H1 (cell line): Measurements from ENCODE around the gene GNA12. TPM values are rescaled to one million over a fixed set of nuclear protein-coding genes. Genes with fewer than 3 reads are reported as not detected.
A peak's percentile ranks its signal among the peaks of the same experiment; 100 is the strongest.

Experiments
- CTCF ChIA-PET: fragments of 300-600 bp; sonication (Branson Sonifier 250); formaldehyde crosslinking; loops from one replicate; lab custom pipeline; 2021; ENCODE audit not compliant: partially characterized antibody; lab: Charles Lee
- POLR2A ChIA-PET: fragments of 300-600 bp; sonication (Branson Sonifier 250); formaldehyde crosslinking; loops from one replicate; lab custom pipeline; 2021; ENCODE audit warnings: inconsistent platforms; ENCODE audit not compliant: partially characterized antibody; lab: Charles Lee
- DNase-seq, 2 experiments: peaks; one replicate each; pipeline versions ENCODE4 v3.0.0 to v3.0.0-alpha.2; 2010 to 2022; ENCODE audit warnings: low spot score in 2 of 2, low read depth in 1 of 2, mixed read lengths in 1 of 2
- FAIRE-seq: peaks from 2 replicates; lab custom pipeline; 2011; peaks lifted over from hg19 to GRCh38; lab: Jason Lieb, UNC
- H2AFZ ChIP-seq: 2 replicates; pipeline ENCODE4 v1.8.1; 2012; ENCODE audit warnings: low read length, inconsistent platforms
- H2AK5ac ChIP-seq: 2 replicates; pipeline ENCODE4 v1.6.1; 2013; ENCODE audit warnings: low read depth, low read length
- H2BK120ac ChIP-seq: replicated peaks from 2 replicates; pipeline ENCODE3; 2013; ENCODE audit warnings: low read depth, low read length, inconsistent platforms
- H2BK12ac ChIP-seq: 2 replicates; pipeline ENCODE4 v1.6.1; 2013; ENCODE audit warnings: low read depth, low read length
- H2BK15ac ChIP-seq: 2 replicates; pipeline ENCODE4 v1.6.1; 2013; ENCODE audit warnings: low read length
- H2BK20ac ChIP-seq: 2 replicates; pipeline ENCODE4 v1.6.1; 2013; ENCODE audit warnings: low read length
- H2BK5ac ChIP-seq: 2 replicates; pipeline ENCODE4 v1.6.1; 2013; ENCODE audit warnings: low read depth, low read length
- H3K14ac ChIP-seq: 2 replicates; pipeline ENCODE4 v1.6.1; 2013; ENCODE audit warnings: inconsistent platforms; ENCODE audit not compliant: insufficient read length
- H3K18ac ChIP-seq: 2 replicates; pipeline ENCODE4 v1.6.1; 2013; ENCODE audit warnings: low read length; ENCODE audit errors: extremely low read depth
- H3K23ac ChIP-seq: 2 replicates; pipeline ENCODE4 v1.6.1; 2013; ENCODE audit warnings: inconsistent platforms; ENCODE audit not compliant: insufficient read length
- H3K23me2 ChIP-seq: 2 replicates; pipeline ENCODE4 v1.6.1; 2013; ENCODE audit warnings: low read depth, low read length
- H3K27ac ChIP-seq: 2 replicates; pipeline ENCODE4 v1.6.1; 2011; ENCODE audit warnings: low read depth, low read length, inconsistent platforms
- H3K27me3 ChIP-seq, 4 experiments: replicated peaks in 1 of 4; 1 replicate in 1 of 4; 2 replicates in 3 of 4; pipeline versions ENCODE4 v1.6.1 to v1.8.1; 2011 to 2013; ENCODE audit warnings: low read length in 3 of 4, mild to moderate bottlenecking in 3 of 4, inconsistent platforms in 2 of 4, mixed read lengths in 2 of 4, moderate library complexity in 1 of 4; ENCODE audit not compliant: control insufficient read depth in 3 of 4, insufficient read depth in 3 of 4; ENCODE audit errors: extremely low read depth in 1 of 4
- H3K36me3 ChIP-seq, 4 experiments: 2 replicates each; pipeline versions ENCODE4 v1.6.1 to v1.8.1; 2011 to 2013; ENCODE audit warnings: mild to moderate bottlenecking in 4 of 4, low read length in 3 of 4, moderate library complexity in 2 of 4, control low read depth in 1 of 4, inconsistent platforms in 1 of 4; ENCODE audit not compliant: insufficient read depth in 4 of 4, control insufficient read depth in 2 of 4
- H3K4ac ChIP-seq: replicated peaks from 2 replicates; pipeline ENCODE3; 2013; ENCODE audit warnings: low read length, low read depth, mixed read lengths, inconsistent platforms; ENCODE audit not compliant: insufficient read length
- H3K4me1 ChIP-seq, 4 experiments: replicated peaks in 1 of 4; 1 replicate in 1 of 4; 2 replicates in 3 of 4; pipeline versions ENCODE4 v1.6.1 to v1.8.1; 2011 to 2013; ENCODE audit warnings: low read length in 3 of 4, inconsistent platforms in 2 of 4, mixed read lengths in 1 of 4; ENCODE audit not compliant: insufficient read depth in 4 of 4, control insufficient read depth in 3 of 4
- H3K4me2 ChIP-seq, 2 experiments: 2 replicates each; pipeline versions ENCODE4 v1.6.1 to v1.8.1; 2011 to 2013; ENCODE audit warnings: low read depth in 2 of 2, low read length in 2 of 2, control low read depth in 1 of 2, inconsistent platforms in 1 of 2, mild to moderate bottlenecking in 1 of 2; ENCODE audit not compliant: insufficient read depth in 1 of 2
- H3K4me3 ChIP-seq, 4 experiments: fragments of 200-600, 300-600 bp in 1 of 4; sonication (generic), shearing (Covaris generic), sonication (Bioruptor Twin) in 1 of 4; 2 replicates each; pipeline versions ENCODE4 v1.5.1 to v1.8.1; 2011 to 2016; ENCODE audit warnings: low read length in 4 of 4, low read depth in 3 of 4, control low read depth in 2 of 4, inconsistent platforms in 2 of 4, mild to moderate bottlenecking in 2 of 4, mixed read lengths in 1 of 4, moderate library complexity in 1 of 4; ENCODE audit not compliant: insufficient read depth in 2 of 4; ENCODE audit errors: extremely low read depth in 1 of 4
- H3K56ac ChIP-seq: replicated peaks from 2 replicates; pipeline ENCODE3; 2013; ENCODE audit warnings: low read depth, mild to moderate bottlenecking, mixed read lengths, low read length, inconsistent platforms; ENCODE audit not compliant: insufficient read length
- H3K79me1 ChIP-seq: 2 replicates; pipeline ENCODE4 v1.6.1; 2013; ENCODE audit warnings: low read depth, low read length, control low read depth
- H3K79me2 ChIP-seq, 2 experiments: 2 replicates each; pipeline versions ENCODE4 v1.6.1 to v1.8.1; 2012 to 2013; ENCODE audit warnings: low read length in 2 of 2, mild to moderate bottlenecking in 2 of 2, inconsistent platforms in 1 of 2; ENCODE audit not compliant: insufficient read depth in 2 of 2, control insufficient read depth in 1 of 2
- H3K9ac ChIP-seq, 4 experiments: replicated peaks in 1 of 4; 1 replicate in 1 of 4; 2 replicates in 3 of 4; pipeline versions ENCODE4 v1.6.1 to v1.8.1; 2011 to 2013; ENCODE audit warnings: low read depth in 3 of 4, low read length in 3 of 4, control low read depth in 2 of 4, mild to moderate bottlenecking in 2 of 4, moderate library complexity in 2 of 4, inconsistent platforms in 1 of 4; ENCODE audit errors: extremely low read depth in 1 of 4
- H3K9me3 ChIP-seq, 2 experiments: 2 replicates each; pipeline versions ENCODE4 v1.6.1 to v1.8.1; 2012 to 2013; ENCODE audit warnings: mild to moderate bottlenecking in 2 of 2, moderate library complexity in 2 of 2, control low read depth in 1 of 2, inconsistent platforms in 1 of 2, low read depth in 1 of 2, low read length in 1 of 2, mixed read lengths in 1 of 2; ENCODE audit not compliant: insufficient read depth in 2 of 2
- H4K20me1 ChIP-seq, 2 experiments: replicated peaks in 1 of 2; 2 replicates each; pipeline versions ENCODE3 to v1.8.1; 2011 to 2013; ENCODE audit warnings: inconsistent platforms in 2 of 2, low read length in 2 of 2, mild to moderate bottlenecking in 1 of 2; ENCODE audit not compliant: insufficient read depth in 2 of 2, control insufficient read depth in 1 of 2
- H4K5ac ChIP-seq: 2 replicates; pipeline ENCODE4 v1.6.1; 2013; ENCODE audit warnings: low read length, low read depth, mixed read lengths, inconsistent platforms; ENCODE audit not compliant: insufficient read length
- H4K8ac ChIP-seq: 2 replicates; pipeline ENCODE4 v1.8.0; 2013; ENCODE audit warnings: mild to moderate bottlenecking, moderate library complexity, low read length, inconsistent platforms; ENCODE audit not compliant: insufficient read depth; ENCODE audit errors: extremely low read depth
- H4K91ac ChIP-seq: replicated peaks from 2 replicates; pipeline ENCODE3; 2013; ENCODE audit warnings: low read length, mixed read lengths, inconsistent platforms; ENCODE audit not compliant: insufficient read length
- CREB1 ChIP-seq: IDR thresholded peaks from 2 replicates; pipeline ENCODE4 v1.6.1; 2012; ENCODE audit warnings: inconsistent platforms
- FOSL1 ChIP-seq: IDR thresholded peaks from 2 replicates; pipeline ENCODE4 v1.6.1; 2011; ENCODE audit warnings: mild to moderate bottlenecking, low read depth, low read length, moderate library complexity; ENCODE audit not compliant: insufficient read depth
- KDM4A ChIP-seq: IDR thresholded peaks from one replicate; pipeline ENCODE4 v1.7.1; 2012; ENCODE audit warnings: low read depth, mild to moderate bottlenecking, moderate library complexity, low read length, inconsistent platforms; ENCODE audit not compliant: severe bottlenecking
- MAFK ChIP-seq: IDR thresholded peaks from 2 replicates; pipeline ENCODE4 v1.6.1; 2012; ENCODE audit warnings: low read depth, mild to moderate bottlenecking, improper control_type of control experiment, low read length
- NANOG ChIP-seq: IDR thresholded peaks from 2 replicates; pipeline ENCODE4 v1.6.1; 2011; ENCODE audit warnings: low read length, low read depth, mild to moderate bottlenecking, inconsistent platforms; ENCODE audit not compliant: insufficient read depth, poor library complexity, severe bottlenecking
- PHF8 ChIP-seq: fragments of 200-600 bp; sonication (generic); conservative IDR thresholded peaks from 2 replicates; pipeline ENCODE4 v1.7.1; 2012; ENCODE audit warnings: low read depth, mild to moderate bottlenecking, inconsistent platforms, low read length, moderate library complexity
- RBBP5 ChIP-seq: IDR thresholded peaks from 2 replicates; pipeline ENCODE4 v1.7.1; 2012; ENCODE audit warnings: low read depth, mild to moderate bottlenecking, inconsistent platforms, low read length, moderate library complexity, borderline replicate concordance
- RFX5 ChIP-seq: IDR thresholded peaks from 2 replicates; pipeline ENCODE4 v1.6.1; 2011; ENCODE audit warnings: low read depth, low read length, improper control_type of control experiment, borderline replicate concordance
- SIX5 ChIP-seq: IDR thresholded peaks from 2 replicates; pipeline ENCODE4 v1.6.1; 2011; ENCODE audit warnings: mild to moderate bottlenecking, low read depth, low read length
- WGBS, 2 experiments: shearing (Covaris generic) in 1 of 2; methylation state at CpG; one replicate each; pipeline versions ENCODE4 v1.1.6 to v1.1.7; 2013 to 2015; ENCODE audit warnings: low lambda C conversion rate in 2 of 2, mixed read lengths in 2 of 2, inconsistent platforms in 1 of 2, low coverage in 1 of 2, missing lambda C conversion rate in 1 of 2; ENCODE audit not compliant: insufficient replicate concordance in 2 of 2, insufficient coverage in 1 of 2, insufficient read length in 1 of 2; ENCODE audit errors: extremely low coverage in 1 of 2, missing lambda C conversion rate in 1 of 2; 5-methylcytosine and 5-hydroxymethylcytosine counted together
- polyA plus RNA-seq, 7 experiments: library from polyadenylated mRNA; depleted of rRNA in 3 of 7; stranded (reverse) in 5 of 7; unstranded in 2 of 7; fragments of >200 nt in 5 of 7; fragments of 200-250 nt in 2 of 7; gene quantifications; 1 replicate in 5 of 7; 2 replicates in 1 of 7; 4 replicates in 1 of 7; pipeline versions ENCODE4 v1.2.1 to v1.2.3, GENCODE V29; 2011 to 2013; ENCODE audit warnings: missing spikeins in 2 of 7, mixed read lengths in 2 of 7
- total RNA-seq: library from RNA; stranded (reverse); fragmentation: NEBNext Ultra II Directional; extraction: Animal tissue kit (Norgen Biotek cat#: 25700); gene quantifications from 2 replicates; pipeline ENCODE4 v1.2.1, GENCODE V29; 2021

The GNA12 gene
- total and polyA plus RNA-seq, 2 of the 8 experiments (the other 6 are each of a cell fraction or from before 2014, with no cell fraction given) = 96.5 to 109 TPM

GRCh38 chr7:2843711-2844152, 376 bp downstream of the GNA12 start:
- Histone ChIP-seq H3K14ac (no peak overlapping the region), H3K56ac (no peak overlapping the region), H3K4ac (no peak overlapping the region), H3K23me2 (peaks cover 6% of the 10 kb centered on the region; the same call in 1 of the 2 replicates), H2BK120ac (no peak overlapping the region), H4K8ac (0 out of 2 replicates have a peak overlapping the region, but pooled peaks have one; percentile 12), H3K79me1 (peaks cover 10% of the 10 kb centered on the region), H2AK5ac (no peak overlapping the region), H3K27me3 (no peaks in the 10 kb centered on the region), H2AFZ (no peak overlapping the region), H3K4me3 (peak overlapping the region; percentile 60 to 88 (median 74)), H2BK15ac (no peak overlapping the region), H3K27ac (peak overlapping the region; percentile 53; the same call in 1 of the 2 replicates), H4K5ac (no peak overlapping the region), H3K23ac (no peak overlapping the region), H4K20me1 (peaks cover 0 to 9% of the 10 kb centered on the region in 2 experiments), H3K18ac (peak overlapping the region; percentile 60; the same call in 1 of the 2 replicates), H2BK5ac (peak overlapping the region; percentile 60; the same call in 1 of the 2 replicates), H4K91ac (peak overlapping the region; percentile 56), H3K4me2 (peak overlapping the region; percentile 62 to 87), H2BK12ac (no peak overlapping the region), H3K9me3 (no peaks in the 10 kb centered on the region), H3K79me2 (peaks cover 34 to 50% of the 10 kb centered on the region in 2 experiments), H3K36me3 (peaks cover 2 to 22% (median 3%) of the 10 kb centered on the region in 4 experiments; a peak in 2 of 8 replicates), H3K4me1 (peaks cover 3 to 11% (median 6%) of the 10 kb centered on the region in 4 experiments; a peak in 6 of 7 replicates), H2BK20ac (no peak overlapping the region), H3K9ac (peak overlapping the region; percentile 48 to 93 (median 67); a peak in 6 of 7 replicates)
- WGBS, 2 experiments = 4% methylated on average over 46 of the region's 64 CpGs; no CpG with 5 or more reads in 1 of the 2 experiments
- POLR2A ChIA-PET = interaction anchor here (0.9 to 5.6 kb wide), 3 partner anchors 14 to 24 kb away, joined by 3 to 22 read pairs (median 7); no protein-coding TSS in a partner anchor
- CTCF ChIA-PET = interaction anchor here (1.0 kb wide), 1 partner anchor 125 kb away, joined by 3 read pairs; no protein-coding TSS in a partner anchor
- DNase-seq (no peak), FAIRE-seq (no peak)
- TF ChIP-seq SIX5 (no peak), FOSL1 (no peak), CREB1 (no peak), PHF8 (peak; percentile 51; the same call in 1 of the 2 replicates), MAFK (no peak), RFX5 (no peak), RBBP5 (peak; percentile 72; the same call in 1 of the 2 replicates), NANOG (no peak), KDM4A (peak; percentile 60)
